Panc1 (cell line): ENCODE data around the gene ATRNL1. TPM values are rescaled to one million over a fixed set of nuclear protein-coding genes. Genes with fewer than 3 reads are reported as not detected.

Source experiments
- ATAC-seq: fragments of 200-7000 bp; cut with Tn5 transposase; 2 replicates; pipeline ENCODE4 v1.9.1; 2020; ENCODE audit warnings: mild to moderate bottlenecking, moderate library complexity
- BruUV-seq: library from RNA; stranded (reverse); fragments of 400-500 nt; replicated peaks from 2 replicates; lab custom pipeline; 2021; lab: Mats Ljungman, UMichigan
- CTCF ChIA-PET: fragments of 300-600 bp; sonication (Branson Sonifier 250); formaldehyde crosslinking; loops from one replicate; lab custom pipeline; 2022; ENCODE audit warnings: antibody characterized with exemption; lab: Charles Lee
- POLR2A ChIA-PET: fragments of 300-600 bp; sonication (Branson Sonifier 250); formaldehyde crosslinking; loops from one replicate; lab custom pipeline; 2022; ENCODE audit warnings: antibody characterized with exemption; lab: Charles Lee
- DNase-seq: peaks from one replicate; pipeline ENCODE4 v3.0.0-alpha.2; 2010; ENCODE audit warnings: low read depth, low spot score
- H3K27ac ChIP-seq: 2 replicates; pipeline ENCODE4 v1.5.1; 2011; ENCODE audit warnings: mild to moderate bottlenecking, low read length, inconsistent platforms
- H3K27me3 ChIP-seq: fragments of 200-500 bp; sonication (Bioruptor generic); 2 replicates; pipeline ENCODE4 v1.6.0; 2014; ENCODE audit warnings: low read length, inconsistent platforms; ENCODE audit not compliant: control insufficient read depth, insufficient read depth
- H3K36me3 ChIP-seq: fragments of 200-500 bp; sonication (Bioruptor generic); 2 replicates; pipeline ENCODE4 v1.5.1; 2014; ENCODE audit warnings: inconsistent platforms, mild to moderate bottlenecking, low read length, moderate library complexity; ENCODE audit not compliant: control insufficient read depth, insufficient read depth
- H3K4me1 ChIP-seq: 2 replicates; pipeline ENCODE4 v1.5.1; 2011; ENCODE audit warnings: inconsistent platforms, mild to moderate bottlenecking, low read length, moderate library complexity; ENCODE audit not compliant: control insufficient read depth, insufficient read depth
- H3K4me3 ChIP-seq, 2 experiments: 2 replicates each; pipeline ENCODE4 v1.5.1; 2011 to 2012; ENCODE audit warnings: low read depth in 2 of 2, low read length in 2 of 2, mild to moderate bottlenecking in 2 of 2, inconsistent platforms in 1 of 2, moderate library complexity in 1 of 2
- H3K9me3 ChIP-seq: fragments of 200-500 bp; sonication (Bioruptor generic); 2 replicates; pipeline ENCODE4 v1.5.1; 2014; ENCODE audit warnings: low read depth, mild to moderate bottlenecking, inconsistent platforms, low read length, moderate library complexity; ENCODE audit not compliant: control insufficient read depth, insufficient read depth
- POLR2AphosphoS5 ChIP-seq: IDR thresholded peaks from 2 replicates; pipeline ENCODE4 v1.6.1; 2012; ENCODE audit warnings: mild to moderate bottlenecking, low read depth, low read length, moderate library complexity
- SIN3A ChIP-seq: IDR thresholded peaks from 2 replicates; pipeline ENCODE4 v1.6.1; 2012; ENCODE audit warnings: low read depth, mild to moderate bottlenecking, low read length, moderate library complexity, borderline replicate concordance; ENCODE audit not compliant: insufficient read depth
- TCF7L2 ChIP-seq: IDR thresholded peaks from 2 replicates; pipeline ENCODE4 v1.6.1; 2011; ENCODE audit warnings: mild to moderate bottlenecking, low read depth, low read length, inconsistent platforms
- in situ Hi-C: cut with HindIII; loops from 2 replicates; pipeline ENCODE4 v1.10.0; 2016; ENCODE audit warnings: low sequenced_read_pairs, low pct_unique_long_range_greater_than_20kb
- intact Hi-C: fragments of 100-400 bp; cut with micrococcal nuclease; formaldehyde crosslinking; loops from one replicate; pipeline ENCODE4 v1.10.0; 2022; ENCODE audit not compliant: unreplicated experiment
- total RNA-seq: library from RNA; stranded (reverse); gene quantifications from one replicate; pipeline ENCODE4 v1.2.1, GENCODE V29; 2021; ENCODE audit not compliant: unreplicated experiment
- TF ChIP-seq, protein P1 (sequence below), 2 experiments: IDR thresholded peaks; 2 replicates each; pipeline ENCODE4 v1.6.1; 2011 to 2012; ENCODE audit warnings: low read depth in 2 of 2, control low read depth in 1 of 2, low read length in 1 of 2, mild to moderate bottlenecking in 1 of 2, moderate library complexity in 1 of 2; ENCODE audit not compliant: insufficient read depth in 1 of 2
- TF ChIP-seq, protein P2 (sequence below): fragments of 450-650 bp; IDR thresholded peaks from 2 replicates; pipeline ENCODE4 v1.5.1; 2017; ENCODE audit warnings: mild to moderate bottlenecking

ATRNL1 gene
- total RNA-seq, 1 experiment from 2014 or later, result 17.1 TPM

DNA sequence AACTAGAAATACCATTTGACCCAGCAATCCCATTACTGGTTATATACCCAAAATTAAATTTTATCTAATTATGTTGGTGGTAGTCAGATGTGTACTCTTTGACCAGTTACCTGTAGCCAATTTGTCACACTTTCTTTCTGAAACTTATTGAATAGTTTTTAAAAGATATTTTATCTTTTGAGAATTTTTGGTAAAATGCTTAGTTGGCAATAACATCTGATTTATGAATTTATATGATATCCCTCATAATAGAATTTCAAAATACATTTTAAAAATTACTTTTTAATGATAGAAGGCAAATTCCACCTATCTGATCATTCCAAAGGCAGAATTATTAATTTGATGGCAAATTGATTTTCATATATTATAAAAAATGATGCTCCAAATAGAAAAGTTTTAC lies 569.3 kb downstream of the ATRNL1 start:
- no peak overlapping the region for H3K4me3 ChIP-seq
- no peak for DNase-seq
- H3K27me3 ChIP-seq, result no peaks in the 10 kb centered on the region
- ATAC-seq, result no peak
- POLR2A ChIA-PET, result no interaction called here
- no peak overlapping the region for H3K27ac ChIP-seq
- TF ChIP-seq TCF7L2 (no peak), POLR2AphosphoS5 (no peak), SIN3A (no peak)
- TF ChIP-seq, protein P1, sequence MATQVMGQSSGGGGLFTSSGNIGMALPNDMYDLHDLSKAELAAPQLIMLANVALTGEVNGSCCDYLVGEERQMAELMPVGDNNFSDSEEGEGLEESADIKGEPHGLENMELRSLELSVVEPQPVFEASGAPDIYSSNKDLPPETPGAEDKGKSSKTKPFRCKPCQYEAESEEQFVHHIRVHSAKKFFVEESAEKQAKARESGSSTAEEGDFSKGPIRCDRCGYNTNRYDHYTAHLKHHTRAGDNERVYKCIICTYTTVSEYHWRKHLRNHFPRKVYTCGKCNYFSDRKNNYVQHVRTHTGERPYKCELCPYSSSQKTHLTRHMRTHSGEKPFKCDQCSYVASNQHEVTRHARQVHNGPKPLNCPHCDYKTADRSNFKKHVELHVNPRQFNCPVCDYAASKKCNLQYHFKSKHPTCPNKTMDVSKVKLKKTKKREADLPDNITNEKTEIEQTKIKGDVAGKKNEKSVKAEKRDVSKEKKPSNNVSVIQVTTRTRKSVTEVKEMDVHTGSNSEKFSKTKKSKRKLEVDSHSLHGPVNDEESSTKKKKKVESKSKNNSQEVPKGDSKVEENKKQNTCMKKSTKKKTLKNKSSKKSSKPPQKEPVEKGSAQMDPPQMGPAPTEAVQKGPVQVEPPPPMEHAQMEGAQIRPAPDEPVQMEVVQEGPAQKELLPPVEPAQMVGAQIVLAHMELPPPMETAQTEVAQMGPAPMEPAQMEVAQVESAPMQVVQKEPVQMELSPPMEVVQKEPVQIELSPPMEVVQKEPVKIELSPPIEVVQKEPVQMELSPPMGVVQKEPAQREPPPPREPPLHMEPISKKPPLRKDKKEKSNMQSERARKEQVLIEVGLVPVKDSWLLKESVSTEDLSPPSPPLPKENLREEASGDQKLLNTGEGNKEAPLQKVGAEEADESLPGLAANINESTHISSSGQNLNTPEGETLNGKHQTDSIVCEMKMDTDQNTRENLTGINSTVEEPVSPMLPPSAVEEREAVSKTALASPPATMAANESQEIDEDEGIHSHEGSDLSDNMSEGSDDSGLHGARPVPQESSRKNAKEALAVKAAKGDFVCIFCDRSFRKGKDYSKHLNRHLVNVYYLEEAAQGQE (IDR thresholded peaks at IDR 0.05; ENCODE audit: insufficient read depth in 1 of 2, low read depth in 2 of 2, low read length in 1 of 2), result no peak
- TF ChIP-seq, protein P2, sequence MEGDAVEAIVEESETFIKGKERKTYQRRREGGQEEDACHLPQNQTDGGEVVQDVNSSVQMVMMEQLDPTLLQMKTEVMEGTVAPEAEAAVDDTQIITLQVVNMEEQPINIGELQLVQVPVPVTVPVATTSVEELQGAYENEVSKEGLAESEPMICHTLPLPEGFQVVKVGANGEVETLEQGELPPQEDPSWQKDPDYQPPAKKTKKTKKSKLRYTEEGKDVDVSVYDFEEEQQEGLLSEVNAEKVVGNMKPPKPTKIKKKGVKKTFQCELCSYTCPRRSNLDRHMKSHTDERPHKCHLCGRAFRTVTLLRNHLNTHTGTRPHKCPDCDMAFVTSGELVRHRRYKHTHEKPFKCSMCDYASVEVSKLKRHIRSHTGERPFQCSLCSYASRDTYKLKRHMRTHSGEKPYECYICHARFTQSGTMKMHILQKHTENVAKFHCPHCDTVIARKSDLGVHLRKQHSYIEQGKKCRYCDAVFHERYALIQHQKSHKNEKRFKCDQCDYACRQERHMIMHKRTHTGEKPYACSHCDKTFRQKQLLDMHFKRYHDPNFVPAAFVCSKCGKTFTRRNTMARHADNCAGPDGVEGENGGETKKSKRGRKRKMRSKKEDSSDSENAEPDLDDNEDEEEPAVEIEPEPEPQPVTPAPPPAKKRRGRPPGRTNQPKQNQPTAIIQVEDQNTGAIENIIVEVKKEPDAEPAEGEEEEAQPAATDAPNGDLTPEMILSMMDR, result no peak
- CTCF ChIA-PET, result no interaction called here
- BruUV-seq, result no TSS peak
- no peaks in the 10 kb centered on the region for H3K4me1 ChIP-seq
- in situ Hi-C loops (no loop called here), intact Hi-C loops (no loop called here)
- no peaks in the 10 kb centered on the region for H3K9me3 ChIP-seq
- H3K36me3 ChIP-seq, result no peaks in the 10 kb centered on the region

DNA sequence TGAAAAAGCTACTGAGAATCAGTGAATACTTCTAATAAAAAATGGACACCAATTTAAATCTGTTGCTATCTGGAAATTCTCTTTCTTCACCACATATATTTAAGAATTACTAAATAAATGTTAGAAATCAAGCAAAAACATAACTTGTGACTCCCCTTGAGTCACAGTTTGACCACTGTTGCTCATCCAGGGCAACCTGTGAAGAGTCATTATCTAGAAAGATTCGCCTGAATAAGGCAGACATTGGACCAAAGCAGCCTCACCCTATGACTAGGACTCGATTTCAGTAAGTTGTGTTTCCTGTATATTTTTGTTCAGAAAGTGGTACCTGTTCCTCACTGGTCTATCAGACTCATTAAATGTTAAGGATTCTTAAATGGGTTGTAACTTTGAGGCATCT lies 572.4 kb downstream of the ATRNL1 start:
- no TSS peak for BruUV-seq
- TF ChIP-seq TCF7L2 (no peak), POLR2AphosphoS5 (no peak), SIN3A (no peak)
- TF ChIP-seq, protein P2, result no peak
- TF ChIP-seq, protein P1 (IDR thresholded peaks at IDR 0.05; ENCODE audit: insufficient read depth in 1 of 2, low read depth in 2 of 2, low read length in 1 of 2), result no peak
- Histone ChIP-seq H3K4me1 (no peaks in the 10 kb centered on the region), H3K27ac (no peak overlapping the region), H3K27me3 (no peaks in the 10 kb centered on the region), H3K9me3 (no peaks in the 10 kb centered on the region), H3K4me3 (no peak overlapping the region), H3K36me3 (no peaks in the 10 kb centered on the region)
- ATAC-seq, result no peak
- no peak for DNase-seq
- ChIA-PET POLR2A (no interaction called here), CTCF (no interaction called here)
- in situ Hi-C loops (no loop called here), intact Hi-C loops (no loop called here)
